Gastroesophageal sphincter (tissue), 4 donors: ENCODE results near the gene STUB1. TPM values are rescaled to one million over a fixed set of nuclear protein-coding genes. Genes with fewer than 3 reads are reported as not detected.

ENCODE experiments used
- ATAC-seq: fragments of 150-250 bp; one replicate; pipeline ENCODE4 v1.9.1; 2016; ENCODE audit warnings: mild to moderate bottlenecking, moderate library complexity
- H3K27ac ChIP-seq, 4 donors: fragments of 200-600 bp; sonication (generic) in 3 of 4; 1 replicate in 3 of 4; 2 replicates in 1 of 4; pipeline ENCODE4 v1.5.1; 2016 to 2019
- H3K27me3 ChIP-seq: fragments of 200-600 bp; sonication (generic); one replicate; pipeline ENCODE4 v1.5.1; 2019
- H3K36me3 ChIP-seq, 2 donors: fragments of 200-600 bp; sonication (generic); one replicate each; pipeline ENCODE4 v1.5.1; 2019; ENCODE audit warnings: control low read depth in 1 of 2
- H3K4me1 ChIP-seq, 3 donors: fragments of 200-600 bp; sonication (generic); 1 replicate in 2 of 3; 2 replicates in 1 of 3; pipeline ENCODE4 v1.5.1; 2016 to 2019; ENCODE audit warnings: control low read depth in 2 of 3
- H3K4me3 ChIP-seq, 2 donors: fragments of 200-600 bp; sonication (generic); one replicate each; pipeline ENCODE4 v1.5.1; 2019; ENCODE audit warnings: mild to moderate bottlenecking in 1 of 2, moderate library complexity in 1 of 2
- H3K9me3 ChIP-seq, 3 donors: fragments of 200-600 bp; sonication (generic); one replicate each; pipeline ENCODE4 v1.5.1; 2017 to 2019; ENCODE audit warnings: control low read depth in 2 of 3
- EP300 ChIP-seq: sonication (generic); formaldehyde crosslinking; IDR thresholded peaks from one replicate; pipeline ENCODE4 v1.6.1; 2017; ENCODE audit warnings: antibody characterized with exemption, mild to moderate bottlenecking
- POLR2A ChIP-seq, 2 donors: fragments of 450-650 bp; IDR thresholded peaks; one replicate each; pipeline ENCODE4 v1.6.1; 2017; ENCODE audit warnings: antibody characterized with exemption in 2 of 2, mild to moderate bottlenecking in 2 of 2, moderate library complexity in 1 of 2
- POLR2AphosphoS5 ChIP-seq: sonication (generic); formaldehyde crosslinking; IDR thresholded peaks from one replicate; pipeline ENCODE4 v1.6.1; 2017; ENCODE audit warnings: antibody characterized with exemption
- WGBS, 2 donors: methylation state at CpG; one replicate each; pipeline ENCODE4 v1.1.5; 2018; ENCODE audit warnings: low coverage in 1 of 2; 5-methylcytosine and 5-hydroxymethylcytosine counted together
- total RNA-seq, 4 donors: library from RNA; depleted of rRNA; stranded (reverse); fragments of >200 nt; gene quantifications; one replicate each; pipeline ENCODE4 v1.1.0, GENCODE V29; 2016
- TF ChIP-seq, protein P1 (sequence below), 4 experiments: fragments of 200-600 bp in 2 of 4; fragments of 450-650 bp in 2 of 4; sonication (generic) in 1 of 4; IDR thresholded peaks; one replicate each; pipeline ENCODE4 v1.5.1; 2017 to 2019; ENCODE audit warnings: antibody characterized with exemption in 4 of 4, mild to moderate bottlenecking in 2 of 4, moderate library complexity in 2 of 4

STUB1 gene
- total RNA-seq, 4 donors from 2014 or later, result 161 to 212 (median 179) TPM

DNA sequence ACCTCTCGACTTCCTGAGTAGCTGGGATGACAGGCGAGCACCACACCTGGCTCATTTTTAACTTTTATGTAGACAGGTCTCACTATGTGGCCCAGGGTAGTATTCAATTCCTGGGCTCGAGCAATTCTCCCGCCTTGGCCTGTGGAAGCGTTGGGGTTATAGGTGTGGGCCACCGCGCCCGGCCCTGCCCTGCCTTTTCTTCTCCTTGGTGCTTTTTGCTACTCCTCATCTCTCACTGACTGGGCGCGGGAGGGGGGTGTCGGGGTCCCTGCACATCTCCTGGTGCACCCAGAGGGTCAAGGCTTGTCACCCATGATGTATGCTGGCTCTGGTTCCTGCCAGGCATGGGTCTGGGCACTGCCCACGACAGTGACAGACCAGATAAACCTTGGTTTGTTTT lies 35.7 kb upstream of the STUB1 start:
- peak overlapping the region in 1 of 4 donors; percentile 41 for H3K27ac ChIP-seq

DNA sequence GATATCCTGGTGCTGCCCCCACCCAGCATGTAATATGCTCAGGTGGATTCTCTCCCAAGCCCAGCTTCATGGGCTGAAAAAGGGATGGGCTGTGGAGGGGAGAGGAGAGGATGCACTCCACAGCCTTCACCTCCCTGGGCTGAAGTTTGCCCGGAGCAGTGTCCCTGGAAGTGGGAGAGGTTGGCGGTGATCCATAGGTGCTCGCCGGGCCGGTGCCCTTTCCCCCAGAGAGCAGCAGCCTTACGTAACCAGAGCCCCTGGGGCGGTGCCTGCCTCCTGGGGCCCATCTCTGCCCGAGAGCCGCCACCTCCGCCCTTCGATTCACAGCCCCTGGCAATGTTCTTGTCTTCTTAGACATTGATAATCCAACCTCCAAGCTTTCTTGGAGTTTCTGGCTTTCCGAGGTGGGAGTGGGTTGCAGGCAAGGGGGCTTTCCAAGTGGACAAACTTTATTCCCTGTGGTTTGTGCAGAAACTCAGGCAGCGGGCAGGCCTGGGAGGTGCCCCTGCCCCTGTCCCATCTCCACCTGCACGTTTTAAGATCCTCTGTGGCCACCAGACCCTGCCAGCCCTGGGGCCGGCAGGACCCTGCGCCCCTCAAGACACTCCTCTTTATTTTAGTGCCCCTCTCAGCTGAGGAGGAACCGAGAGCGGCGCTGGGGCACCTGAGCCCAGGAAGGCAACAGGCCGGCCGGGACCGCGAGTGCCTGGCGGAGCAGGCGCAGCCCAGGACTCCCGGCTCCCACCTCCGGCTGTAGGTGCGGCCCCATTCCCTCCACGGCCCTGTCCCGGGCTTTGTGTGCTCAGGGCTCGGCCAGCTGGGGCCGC lies 34.1 kb upstream of the STUB1 start:
- Histone ChIP-seq H3K27me3 (no peaks in the 10 kb centered on the region), H3K9me3 (no peaks in the 10 kb centered on the region), H3K27ac (peak overlapping the region in 3 of 4 donors; percentile 25 to 47 (median 41)), H3K4me3 (no peak overlapping the region), H3K36me3 (peaks cover 0 to 7% of the 10 kb centered on the region in 2 donors), H3K4me1 (peaks cover 0 to 93% (median 41%) of the 10 kb centered on the region in 3 donors)
- TF ChIP-seq EP300 (no peak), POLR2AphosphoS5 (no peak), POLR2A (IDR thresholded peaks at IDR 0.05) (no peak)
- TF ChIP-seq, protein P1, sequence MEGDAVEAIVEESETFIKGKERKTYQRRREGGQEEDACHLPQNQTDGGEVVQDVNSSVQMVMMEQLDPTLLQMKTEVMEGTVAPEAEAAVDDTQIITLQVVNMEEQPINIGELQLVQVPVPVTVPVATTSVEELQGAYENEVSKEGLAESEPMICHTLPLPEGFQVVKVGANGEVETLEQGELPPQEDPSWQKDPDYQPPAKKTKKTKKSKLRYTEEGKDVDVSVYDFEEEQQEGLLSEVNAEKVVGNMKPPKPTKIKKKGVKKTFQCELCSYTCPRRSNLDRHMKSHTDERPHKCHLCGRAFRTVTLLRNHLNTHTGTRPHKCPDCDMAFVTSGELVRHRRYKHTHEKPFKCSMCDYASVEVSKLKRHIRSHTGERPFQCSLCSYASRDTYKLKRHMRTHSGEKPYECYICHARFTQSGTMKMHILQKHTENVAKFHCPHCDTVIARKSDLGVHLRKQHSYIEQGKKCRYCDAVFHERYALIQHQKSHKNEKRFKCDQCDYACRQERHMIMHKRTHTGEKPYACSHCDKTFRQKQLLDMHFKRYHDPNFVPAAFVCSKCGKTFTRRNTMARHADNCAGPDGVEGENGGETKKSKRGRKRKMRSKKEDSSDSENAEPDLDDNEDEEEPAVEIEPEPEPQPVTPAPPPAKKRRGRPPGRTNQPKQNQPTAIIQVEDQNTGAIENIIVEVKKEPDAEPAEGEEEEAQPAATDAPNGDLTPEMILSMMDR (IDR thresholded peaks at IDR 0.05), result no peak
- no peak for ATAC-seq
- WGBS, 2 donors, result 30 to 70% methylated on average over 2 of the region's 32 CpGs

More for the DNA sequence above, 35.7 kb upstream of the STUB1 start:
- Histone ChIP-seq H3K9me3 (no peaks in the 10 kb centered on the region), H3K27me3 (no peaks in the 10 kb centered on the region), H3K36me3 (peaks cover 0 to 7% of the 10 kb centered on the region in 2 donors), H3K4me3 (no peak overlapping the region), H3K4me1 (peaks cover 0 to 86% (median 32%) of the 10 kb centered on the region in 3 donors)
- ATAC-seq, result no peak
- 89% methylated on average over 6 to 9 of the region's 12 CpGs for WGBS, 2 donors
- TF ChIP-seq, protein P1 (IDR thresholded peaks at IDR 0.05), result no peak
- no peak for TF ChIP-seq POLR2A (IDR thresholded peaks at IDR 0.05)
- no peak for TF ChIP-seq EP300
- no peak for TF ChIP-seq POLR2AphosphoS5

DNA sequence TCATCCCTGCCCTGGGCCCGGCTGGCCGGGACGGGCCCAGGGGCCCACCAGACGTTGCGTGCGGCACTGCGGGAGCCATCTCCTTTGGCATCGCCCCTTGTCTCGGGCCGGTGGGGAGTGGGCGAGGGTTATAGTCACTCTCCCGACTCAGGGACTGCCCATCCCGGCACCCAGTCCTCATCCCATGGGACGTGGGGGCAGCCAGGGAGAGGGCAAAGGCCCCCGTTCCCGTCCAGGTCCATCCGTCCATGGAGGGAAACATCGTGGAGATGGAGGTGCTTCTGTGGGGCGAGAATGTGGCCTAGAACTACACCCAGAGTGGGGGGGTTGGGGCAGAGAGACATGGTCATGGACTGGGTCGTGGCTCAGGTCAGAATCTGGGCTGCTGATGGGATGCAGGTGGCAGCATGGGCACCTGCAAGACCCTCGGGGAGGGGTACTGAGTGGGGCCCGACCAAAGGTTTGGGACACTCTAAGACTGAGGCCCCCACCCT lies 33.5 kb upstream of the STUB1 start:
- TF ChIP-seq POLR2AphosphoS5 (no peak), POLR2A (IDR thresholded peaks at IDR 0.05) (no peak), EP300 (no peak)
- TF ChIP-seq, protein P1 (IDR thresholded peaks at IDR 0.05), result no peak
- ATAC-seq, result no peak
- peaks cover 0 to 87% (median 37%) of the 10 kb centered on the region in 3 donors for H3K4me1 ChIP-seq
- no peaks in the 10 kb centered on the region for H3K9me3 ChIP-seq
- no peaks in the 10 kb centered on the region for H3K27me3 ChIP-seq
- H3K36me3 ChIP-seq, result peaks cover 0 to 12% of the 10 kb centered on the region in 2 donors
- WGBS, 2 donors, result no CpG with 5 or more reads among the region's 22 CpGs
- peak overlapping the region in 3 of 4 donors; percentile 25 to 47 (median 41) for H3K27ac ChIP-seq
- no peak overlapping the region for H3K4me3 ChIP-seq

DNA sequence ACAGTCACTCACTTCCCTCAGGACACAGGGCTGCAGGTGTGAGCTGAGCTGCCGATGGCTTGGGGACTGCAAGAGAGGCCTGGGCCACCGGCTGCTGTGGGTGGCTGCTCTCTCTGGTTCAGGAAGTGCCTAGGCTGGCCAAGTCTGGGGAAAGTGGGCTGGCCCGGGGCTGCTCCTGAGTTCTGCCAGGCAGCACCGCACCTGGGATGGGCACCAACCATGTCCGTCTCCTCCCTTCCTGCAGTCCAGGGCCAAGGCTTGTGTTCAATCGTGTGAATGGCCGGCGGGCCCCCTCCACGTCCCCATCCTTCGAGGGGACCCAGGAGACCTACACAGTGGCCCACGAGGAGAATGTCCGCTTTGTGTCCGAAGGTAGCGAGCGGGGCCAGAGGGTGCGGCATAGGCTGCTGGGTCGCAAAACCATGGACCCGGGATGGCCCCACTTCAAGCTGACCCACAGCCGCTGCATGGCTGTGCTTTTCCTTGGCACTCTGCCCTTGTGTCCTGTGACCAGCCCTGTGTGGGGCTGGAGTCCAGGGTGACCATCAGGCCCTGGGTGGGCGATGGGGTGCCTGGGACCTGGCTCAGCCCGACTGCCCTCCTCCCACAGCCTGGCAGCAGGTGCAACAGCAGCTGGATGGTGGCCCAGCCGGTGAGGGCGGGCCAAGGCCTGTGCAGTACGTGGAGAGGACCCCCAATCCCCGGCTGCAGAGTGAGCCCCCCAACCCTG lies 32.9 kb upstream of the STUB1 start:
- peaks cover 0 to 84% (median 37%) of the 10 kb centered on the region in 3 donors for H3K4me1 ChIP-seq
- no CpG with 5 or more reads among the region's 25 CpGs for WGBS, 2 donors
- H3K4me3 ChIP-seq, result no peak overlapping the region
- H3K36me3 ChIP-seq, result peaks cover 0 to 18% of the 10 kb centered on the region in 2 donors
- H3K27ac ChIP-seq, result peak overlapping the region in 3 of 4 donors; percentile 41 to 93 (median 89)
- H3K9me3 ChIP-seq, result no peaks in the 10 kb centered on the region
- no peaks in the 10 kb centered on the region for H3K27me3 ChIP-seq
- TF ChIP-seq EP300, result no peak
- no peak for TF ChIP-seq POLR2A (IDR thresholded peaks at IDR 0.05)
- TF ChIP-seq POLR2AphosphoS5, result no peak
- TF ChIP-seq, protein P1 (IDR thresholded peaks at IDR 0.05), result no peak
- no peak for ATAC-seq
